Measurements from ENCODE around the gene CFHR5.

DNA sequence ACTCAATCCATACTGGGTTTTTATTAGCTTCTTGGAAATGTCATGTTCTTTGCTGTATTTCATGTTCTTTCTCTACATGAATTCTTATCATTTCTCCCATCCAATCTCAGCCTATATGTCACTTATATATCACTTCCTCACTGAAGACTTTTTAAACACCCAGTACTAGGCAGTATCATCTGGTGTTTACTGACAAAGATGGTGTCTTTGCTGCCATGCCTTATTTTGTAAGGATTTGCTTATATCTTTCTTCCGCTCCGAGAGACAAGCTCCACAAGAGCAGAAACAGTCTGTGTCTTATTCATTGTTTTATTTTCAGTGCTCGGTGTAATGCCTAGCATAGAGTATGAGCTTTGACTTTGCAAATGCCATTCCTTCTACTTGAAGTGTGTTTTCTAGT is 59.5 kb downstream of the CFHR5 start:
- TF ChIP-seq NFKBIZ (CRISPR knock-in tag; IDR thresholded peaks at IDR 0.05) (no peak), ZSCAN21 (CRISPR knock-in tag; IDR thresholded peaks at IDR 0.05; ENCODE audit: borderline replicate concordance) (no peak), ZNF160 (CRISPR knock-in tag; IDR thresholded peaks at IDR 0.05) (no peak), RAD21 (CRISPR knock-in tag; IDR thresholded peaks at IDR 0.05) (no peak), SMC3 (IDR thresholded peaks at IDR 0.05; ENCODE audit: low read length) (no peak), ZNF256 (CRISPR knock-in tag; conservative IDR thresholded peaks at IDR 0.05) (no peak), EZH2 (conservative IDR thresholded peaks at IDR 0.05; ENCODE audit: low read depth, low read length) (no peak)
- TF ChIP-seq, protein P1, sequence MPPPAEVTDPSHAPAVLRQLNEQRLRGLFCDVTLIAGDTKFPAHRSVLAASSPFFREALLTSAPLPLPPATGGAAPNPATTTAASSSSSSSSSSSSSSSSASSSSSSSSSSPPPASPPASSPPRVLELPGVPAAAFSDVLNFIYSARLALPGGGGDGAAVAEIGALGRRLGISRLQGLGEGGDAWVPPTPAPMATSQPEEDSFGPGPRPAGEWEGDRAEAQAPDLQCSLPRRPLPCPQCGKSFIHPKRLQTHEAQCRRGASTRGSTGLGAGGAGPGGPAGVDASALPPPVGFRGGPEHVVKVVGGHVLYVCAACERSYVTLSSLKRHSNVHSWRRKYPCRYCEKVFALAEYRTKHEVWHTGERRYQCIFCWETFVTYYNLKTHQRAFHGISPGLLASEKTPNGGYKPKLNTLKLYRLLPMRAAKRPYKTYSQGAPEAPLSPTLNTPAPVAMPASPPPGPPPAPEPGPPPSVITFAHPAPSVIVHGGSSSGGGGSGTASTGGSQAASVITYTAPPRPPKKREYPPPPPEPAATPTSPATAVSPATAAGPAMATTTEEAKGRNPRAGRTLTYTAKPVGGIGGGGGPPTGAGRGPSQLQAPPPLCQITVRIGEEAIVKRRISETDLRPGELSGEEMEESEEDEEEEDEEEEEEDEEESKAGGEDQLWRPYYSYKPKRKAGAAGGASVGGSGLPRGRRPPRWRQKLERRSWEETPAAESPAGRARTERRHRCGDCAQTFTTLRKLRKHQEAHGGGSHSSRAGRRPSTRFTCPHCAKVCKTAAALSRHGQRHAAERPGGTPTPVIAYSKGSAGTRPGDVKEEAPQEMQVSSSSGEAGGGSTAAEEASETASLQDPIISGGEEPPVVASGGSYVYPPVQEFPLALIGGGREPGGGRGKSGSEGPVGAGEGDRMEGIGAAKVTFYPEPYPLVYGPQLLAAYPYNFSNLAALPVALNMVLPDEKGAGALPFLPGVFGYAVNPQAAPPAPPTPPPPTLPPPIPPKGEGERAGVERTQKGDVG (CRISPR knock-in tag; IDR thresholded peaks at IDR 0.05; ENCODE audit: borderline replicate concordance), result no peak

All from HepG2 (cell line).